H54 (cell line): ENCODE results near the gene TMEM165.
A peak's percentile ranks its signal among the peaks of the same experiment; 100 is the strongest.
"Not testable (repeated sequence)": the region's sequence is repeated elsewhere in the genome, so short reads cannot be mapped to it uniquely, and the experiment has no call there.

Experiments
- DNase-seq: peaks from one replicate; pipeline ENCODE4 v3.0.0; 2011; ENCODE audit warnings: low spot score, mixed read lengths; ENCODE audit not compliant: insufficient read length
- FAIRE-seq: peaks from 3 replicates; lab custom pipeline; 2011; peaks lifted over from hg19 to GRCh38; lab: Jason Lieb, UNC
- POLR2A ChIP-seq: IDR thresholded peaks from 2 replicates; pipeline ENCODE4 v1.6.1; 2011; ENCODE audit warnings: low read depth, mild to moderate bottlenecking, low read length

Gene TMEM165, protein sequence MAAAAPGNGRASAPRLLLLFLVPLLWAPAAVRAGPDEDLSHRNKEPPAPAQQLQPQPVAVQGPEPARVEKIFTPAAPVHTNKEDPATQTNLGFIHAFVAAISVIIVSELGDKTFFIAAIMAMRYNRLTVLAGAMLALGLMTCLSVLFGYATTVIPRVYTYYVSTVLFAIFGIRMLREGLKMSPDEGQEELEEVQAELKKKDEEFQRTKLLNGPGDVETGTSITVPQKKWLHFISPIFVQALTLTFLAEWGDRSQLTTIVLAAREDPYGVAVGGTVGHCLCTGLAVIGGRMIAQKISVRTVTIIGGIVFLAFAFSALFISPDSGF

DNA sequence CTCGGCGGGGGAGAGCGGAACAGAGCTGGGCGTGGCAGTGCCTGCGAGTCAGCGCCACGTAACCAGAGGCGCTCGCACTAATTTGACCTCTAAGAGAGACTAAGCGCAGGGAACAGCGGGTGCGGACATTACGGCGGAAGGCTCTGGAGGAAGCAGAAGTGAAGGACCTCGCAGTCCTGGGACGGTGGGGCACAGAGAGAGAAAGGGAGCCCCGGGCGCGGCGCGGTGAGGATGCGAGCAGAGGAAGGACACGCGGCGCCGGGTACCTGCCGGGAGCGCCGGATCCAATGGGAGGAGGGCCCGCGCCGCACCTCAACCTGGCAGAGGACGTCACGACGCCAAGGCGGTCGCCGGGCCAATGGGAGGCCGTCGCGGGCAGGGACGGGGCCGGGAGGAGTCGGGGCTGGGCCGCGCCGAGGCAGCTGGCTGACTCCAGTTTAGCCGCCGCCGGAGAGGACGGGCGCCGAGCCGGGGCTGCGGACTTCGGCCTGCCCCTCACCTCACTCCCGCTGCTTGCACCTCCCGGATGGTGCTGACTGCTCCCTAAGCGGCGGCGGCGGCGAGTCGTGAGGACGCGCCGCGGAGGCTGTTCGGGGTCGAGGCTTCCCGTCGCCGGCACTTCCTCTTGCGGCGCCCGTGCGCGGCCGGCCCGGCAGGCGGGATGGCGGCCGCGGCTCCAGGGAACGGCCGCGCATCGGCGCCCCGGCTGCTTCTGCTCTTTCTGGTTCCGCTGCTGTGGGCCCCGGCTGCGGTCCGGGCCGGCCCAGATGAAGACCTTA, at the start of gene TMEM165:
TSS of gene TMEM165 (plus strand) at position 429 of the 779 bp plus-strand sequence. CDS start at position 662, 233 bp downstream.
- TF ChIP-seq POLR2A = peak; percentile 94
- DNase-seq (peak; percentile 45), FAIRE-seq (no peak)

DNA sequence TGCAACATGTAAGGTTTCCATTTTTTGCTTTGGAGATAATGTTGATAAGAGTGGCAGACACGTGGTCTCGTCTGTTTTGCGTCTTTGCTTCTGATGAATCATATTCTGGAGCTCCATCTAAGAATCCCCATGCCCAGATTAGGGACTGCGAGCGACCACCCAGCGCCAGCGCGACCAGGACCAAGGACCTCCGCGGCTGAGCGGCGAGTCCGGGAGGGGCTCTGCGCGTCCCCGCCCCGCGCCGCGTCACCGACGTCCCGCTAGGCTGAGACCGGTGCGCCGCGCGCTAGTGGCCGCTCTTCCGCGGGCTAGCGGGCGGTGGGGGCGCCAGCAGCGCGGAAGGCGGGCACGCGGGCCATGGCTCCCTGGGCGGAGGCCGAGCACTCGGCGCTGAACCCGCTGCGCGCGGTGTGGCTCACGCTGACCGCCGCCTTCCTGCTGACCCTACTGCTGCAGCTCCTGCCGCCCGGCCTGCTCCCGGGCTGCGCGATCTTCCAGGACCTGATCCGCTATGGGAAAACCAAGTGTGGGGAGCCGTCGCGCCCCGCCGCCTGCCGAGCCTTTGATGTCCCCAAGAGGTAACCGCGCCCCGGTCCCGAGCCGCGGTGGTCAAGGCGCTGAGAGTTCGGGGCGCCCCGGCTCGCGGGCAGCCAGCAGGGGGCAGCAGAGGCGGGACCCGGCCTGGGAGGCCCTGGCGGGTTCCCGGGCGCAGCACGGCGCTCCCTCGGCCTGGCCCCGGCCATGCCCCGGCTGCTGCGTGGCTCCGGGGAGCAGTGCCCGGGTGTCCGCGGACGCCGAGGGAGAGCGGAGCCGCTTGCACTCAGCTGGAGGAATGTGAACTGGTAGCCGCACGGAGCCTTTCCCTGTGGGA, 49.5 kb upstream of the TMEM165 start, which contains the start of gene SRD5A3:
TSS of gene SRD5A3 (plus strand) at position 263 of the 871 bp plus-strand sequence. CDS start at position 358, 95 bp downstream.
- FAIRE-seq = no peak

DNA sequence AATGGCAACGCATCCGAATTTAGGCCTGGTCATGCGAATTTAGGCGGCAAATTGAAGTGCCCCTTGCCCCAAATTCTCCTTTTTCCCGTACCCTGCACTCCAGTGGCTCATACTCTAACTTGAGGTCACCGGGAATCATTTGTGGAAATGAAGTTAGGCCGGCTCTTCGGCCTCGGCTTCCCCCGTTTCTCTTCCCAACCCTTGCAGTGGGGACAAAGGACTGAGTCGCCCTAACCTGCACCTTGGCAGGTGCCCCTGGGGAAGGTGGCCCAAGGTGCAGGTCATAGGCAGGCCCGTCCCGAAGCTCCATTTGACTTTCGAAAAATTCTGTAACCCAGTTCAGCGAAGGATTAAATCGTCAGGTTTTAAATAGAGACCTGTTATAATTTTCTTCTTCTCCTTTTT, 48.9 kb upstream of the TMEM165 start:
- no peak for TF ChIP-seq POLR2A
- no peak for DNase-seq
- FAIRE-seq = no peak

More for the DNA sequence above, 49.5 kb upstream of the TMEM165 start, which contains the start of gene SRD5A3:
- DNase-seq = peak; percentile 53
- TF ChIP-seq POLR2A = peak; percentile 78

DNA sequence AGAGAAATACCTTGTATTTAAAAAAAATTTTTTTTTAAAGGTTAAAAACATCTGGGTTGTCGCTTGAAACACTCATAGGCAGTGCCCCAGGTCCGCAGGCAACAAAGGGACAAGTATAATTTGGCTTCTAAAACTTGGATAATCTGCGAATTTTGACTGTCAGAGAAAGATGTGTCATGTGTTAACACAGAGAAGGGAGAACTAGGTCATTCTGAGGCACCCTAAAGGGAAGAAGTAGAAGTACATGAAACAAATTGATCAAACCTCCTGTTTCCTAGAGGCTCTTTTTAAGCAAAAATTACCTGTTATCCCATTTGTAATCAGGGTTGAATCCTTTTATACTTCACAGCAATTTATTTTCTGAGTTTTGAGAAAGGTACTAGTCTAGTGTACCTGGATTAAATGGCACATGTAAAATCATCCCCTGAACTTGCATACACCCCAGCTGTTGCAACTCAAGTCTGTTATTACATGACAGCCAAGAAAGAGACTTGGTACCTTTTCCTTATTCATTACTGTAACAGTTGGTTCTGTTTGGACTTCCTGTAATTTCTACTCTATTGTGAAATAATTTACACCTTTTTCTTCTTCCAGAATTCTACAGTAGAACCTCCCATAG, 48.0 kb upstream of the TMEM165 start:
- DNase-seq (no peak), FAIRE-seq (no peak)
- no peak for TF ChIP-seq POLR2A

DNA sequence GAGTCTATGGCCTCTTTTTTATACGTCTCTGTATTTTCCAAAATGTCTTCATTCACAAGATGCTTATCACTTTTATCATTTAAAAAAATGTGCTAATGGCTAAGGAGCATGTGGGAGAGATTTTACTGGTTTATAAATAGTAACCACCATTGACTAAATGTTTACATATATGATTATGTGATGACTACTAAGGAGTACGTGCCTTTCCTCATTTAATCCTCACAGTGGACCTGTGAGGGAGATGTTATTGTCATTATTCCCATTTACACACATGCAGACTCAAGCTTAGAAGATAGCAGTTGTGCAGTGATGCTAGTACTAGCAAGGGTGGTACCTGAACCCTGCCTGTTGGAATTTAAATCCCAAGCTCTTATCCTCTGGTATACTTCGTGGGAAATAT, 47.3 kb upstream of the TMEM165 start:
- TF ChIP-seq POLR2A = no peak
- FAIRE-seq (no peak), DNase-seq (no peak)

DNA sequence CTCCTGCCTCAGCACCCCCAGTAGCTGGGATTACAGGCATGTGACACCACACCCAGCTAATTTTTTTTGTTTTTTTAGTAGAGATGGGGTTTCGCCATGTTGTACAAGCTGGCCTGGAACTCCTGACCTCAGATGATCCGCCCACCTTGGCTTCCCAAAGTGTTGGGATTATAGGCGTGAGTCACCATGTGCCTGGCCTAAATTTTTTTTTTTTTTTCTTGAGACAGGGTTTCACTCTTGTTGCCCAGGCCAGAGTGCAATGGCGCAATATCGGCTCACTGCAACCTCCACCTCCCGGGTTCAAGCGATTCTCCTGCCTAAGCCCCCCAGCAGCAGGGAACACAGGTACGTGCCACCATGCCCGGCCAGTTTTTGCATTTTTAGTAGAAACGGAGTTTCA, 44.9 kb upstream of the TMEM165 start:
- not testable (repeated sequence) for DNase-seq, FAIRE-seq

DNA sequence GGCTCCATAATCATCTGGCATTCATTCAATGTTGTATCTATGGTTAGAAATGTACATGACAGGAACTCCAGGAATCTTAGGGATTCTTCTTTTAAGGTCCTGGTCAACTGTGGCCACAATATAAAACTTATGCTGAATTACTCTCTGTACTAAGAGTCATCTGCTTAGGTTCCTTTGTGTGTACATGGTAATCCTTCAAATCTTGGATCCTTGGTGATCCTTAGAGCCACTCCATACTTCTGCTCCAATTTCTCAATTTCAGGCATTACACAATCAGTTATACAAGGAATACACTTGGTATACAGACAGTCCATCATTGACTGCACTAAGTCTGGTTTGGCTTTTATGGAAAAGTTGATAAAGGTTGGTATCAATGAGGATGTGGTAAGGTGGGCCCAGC, 43.9 kb upstream of the TMEM165 start:
- no peak for FAIRE-seq
- TF ChIP-seq POLR2A = no peak
- no peak for DNase-seq

DNA sequence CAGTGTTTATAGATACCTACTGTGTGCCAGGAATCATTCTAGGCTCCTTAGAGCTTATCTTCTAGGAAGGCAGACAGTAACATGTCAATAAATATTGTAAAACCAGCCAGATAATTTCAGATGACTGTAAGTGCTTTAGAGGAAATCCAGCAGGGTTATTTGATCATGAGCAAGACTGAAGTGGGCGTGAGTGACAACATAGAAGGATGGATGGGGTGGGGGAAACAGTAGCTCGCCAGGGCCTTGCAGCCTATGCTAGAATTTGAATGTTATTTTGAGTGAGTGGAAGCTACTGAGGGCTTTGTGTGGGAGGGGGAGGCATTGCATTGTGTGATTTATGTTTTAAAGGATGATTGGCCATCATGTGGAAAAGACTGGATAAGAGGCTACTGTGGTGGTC, 43.0 kb upstream of the TMEM165 start:
- TF ChIP-seq POLR2A = no peak
- FAIRE-seq (no peak), DNase-seq (no peak)

DNA sequence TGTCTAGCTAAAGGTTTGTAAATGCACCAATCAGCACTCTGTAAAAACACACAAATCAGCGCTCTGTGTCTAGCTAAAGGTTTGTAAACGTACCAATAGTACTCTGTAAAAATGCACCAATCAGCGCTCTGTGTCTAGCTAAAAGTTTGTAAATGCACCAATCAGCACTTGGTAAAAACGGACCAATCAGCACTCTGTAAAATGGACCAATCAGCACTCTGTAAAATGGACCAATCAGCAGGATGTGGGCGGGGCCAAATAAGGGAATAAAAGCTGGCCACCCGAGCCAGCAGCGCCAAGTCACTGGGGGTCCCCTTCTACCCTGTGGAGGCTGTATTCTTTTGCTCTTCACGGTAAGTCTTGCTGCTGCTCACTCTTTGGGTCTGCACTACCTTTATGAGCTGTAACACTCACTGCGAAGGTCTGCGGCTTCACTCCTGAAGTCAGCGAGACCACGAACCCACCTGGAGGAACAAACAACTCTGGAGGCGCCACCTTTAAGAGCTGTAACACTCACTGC, 42.5 kb upstream of the TMEM165 start:
- not testable (repeated sequence) for FAIRE-seq, DNase-seq

DNA sequence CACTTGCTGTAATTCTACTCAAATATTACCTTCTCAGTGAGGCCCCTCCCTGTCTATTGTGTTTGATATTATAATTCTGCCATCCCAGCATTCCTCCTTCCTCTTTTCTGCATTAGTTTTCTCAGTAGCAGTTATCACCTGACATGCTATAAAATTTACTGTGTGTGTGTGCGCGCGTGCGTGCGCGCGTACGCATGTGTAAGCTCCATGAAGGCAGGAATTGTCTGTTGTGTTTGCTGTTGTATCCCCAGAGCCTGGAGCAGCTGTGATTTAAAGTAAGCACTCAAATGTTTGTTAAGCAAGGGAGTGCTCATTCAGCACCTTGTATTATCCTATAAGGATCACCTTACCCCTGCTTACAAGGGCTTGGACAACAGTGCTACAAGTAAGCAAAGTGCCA, 41.1 kb upstream of the TMEM165 start:
- FAIRE-seq = no peak
- DNase-seq = no peak
- TF ChIP-seq POLR2A = no peak

DNA sequence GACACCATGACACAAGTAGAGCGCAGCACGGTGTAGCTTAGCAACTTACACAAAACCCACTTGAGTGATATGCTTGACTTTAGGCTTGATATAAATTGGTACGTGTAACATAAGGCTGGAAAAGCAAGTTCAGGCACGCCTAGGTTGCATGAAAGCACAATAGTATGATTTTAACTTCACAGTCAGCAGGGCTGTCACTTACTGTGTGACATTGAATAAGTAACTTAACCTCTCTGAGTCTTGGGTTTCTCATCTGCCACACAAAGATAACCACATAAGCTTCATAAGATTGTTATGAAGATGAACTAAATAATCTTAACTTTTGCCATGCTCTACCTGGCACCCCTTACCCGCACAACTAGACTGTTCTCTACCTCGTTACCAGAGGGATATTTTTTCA, 40.2 kb upstream of the TMEM165 start:
- DNase-seq (no peak), FAIRE-seq (no peak)
- TF ChIP-seq POLR2A = no peak

DNA sequence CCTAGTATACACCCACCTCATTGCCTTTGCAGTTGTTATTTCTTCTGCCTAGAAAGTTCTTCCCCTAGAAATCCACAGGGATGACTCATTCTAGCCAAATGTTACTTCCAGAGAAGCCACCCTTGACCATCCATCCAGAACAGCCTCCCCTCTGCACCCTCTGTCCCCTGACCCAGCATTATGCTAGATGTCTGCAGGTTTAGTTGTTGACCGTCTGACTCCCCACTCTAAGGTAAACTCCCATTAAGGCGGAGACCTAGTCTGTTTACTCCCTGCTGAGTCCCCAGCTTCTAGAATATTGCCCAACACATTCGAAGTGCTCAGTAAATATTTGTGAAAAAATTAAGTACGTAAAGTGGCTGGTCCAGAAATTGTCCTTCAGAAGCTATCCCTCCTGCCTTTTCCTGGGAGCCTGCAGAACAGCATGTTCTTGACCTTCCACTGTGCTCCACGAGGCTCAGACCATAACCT, 38.7 kb upstream of the TMEM165 start:
- no peak for FAIRE-seq
- TF ChIP-seq POLR2A = no peak
- DNase-seq = no peak

DNA sequence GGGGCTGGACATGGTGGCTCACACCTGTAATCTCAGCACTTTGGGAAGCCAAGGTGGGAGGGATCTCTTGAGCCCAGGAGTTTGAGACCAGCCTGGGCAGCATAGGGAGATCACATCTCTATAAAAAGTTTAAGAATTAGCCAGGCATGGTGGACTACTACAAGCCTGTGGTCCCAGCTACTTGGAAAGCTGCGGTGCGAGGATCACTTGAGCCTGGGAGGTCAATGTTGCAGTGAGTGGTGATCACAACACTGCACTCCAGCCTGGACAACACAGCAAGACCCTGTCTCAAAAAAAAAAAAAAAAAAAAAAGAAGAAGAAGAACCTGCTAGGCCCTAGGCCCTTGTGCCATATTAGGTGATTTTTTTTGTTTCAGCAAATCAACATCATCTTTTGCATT, 37.5 kb upstream of the TMEM165 start:
- DNase-seq (no peak), FAIRE-seq (no peak)
- no peak for TF ChIP-seq POLR2A

DNA sequence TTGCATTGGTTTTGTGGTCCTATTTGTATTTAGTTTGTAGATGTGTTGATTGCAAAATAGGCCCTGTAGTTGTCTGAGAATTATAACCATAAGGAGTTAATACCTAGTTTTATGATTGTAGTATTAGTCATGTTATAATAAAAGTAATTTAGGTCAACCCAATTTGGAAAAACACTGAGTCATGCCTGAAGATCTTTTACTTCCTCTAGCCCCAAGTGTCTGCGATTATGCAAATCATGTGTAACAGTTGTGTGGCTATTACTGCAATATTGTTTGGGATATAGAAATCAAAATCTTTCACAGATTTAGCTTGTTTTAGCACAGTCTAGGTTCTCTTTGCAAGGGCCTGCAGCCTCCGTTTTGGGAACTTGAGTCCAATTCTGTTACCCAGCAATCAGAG, 37.1 kb upstream of the TMEM165 start:
- DNase-seq = no peak
- no peak for FAIRE-seq
- no peak for TF ChIP-seq POLR2A
